GM23338 (cell line): ENCODE results near the gene KCNH4.

Source experiments
- CTCF ChIP-seq, 2 experiments: fragments of 200-600 bp in 1 of 2; sonication (generic) in 1 of 2; conservative IDR thresholded peaks; 2 replicates each; pipeline versions ENCODE4 v1.5.1 to v1.6.1; 2016 to 2017; ENCODE audit warnings: antibody characterized with exemption in 2 of 2, low read depth in 2 of 2, mild to moderate bottlenecking in 2 of 2, moderate library complexity in 1 of 2
- EZH2phosphoT487 ChIP-seq: fragments of 200-600 bp; sonication (generic); IDR thresholded peaks from one replicate; pipeline ENCODE4 v1.8.1; 2018; ENCODE audit warnings: antibody characterized with exemption; ENCODE audit not compliant: unreplicated experiment
- POLR2AphosphoS5 ChIP-seq: IDR thresholded peaks from 2 replicates; pipeline ENCODE4 v1.6.1; 2016; ENCODE audit warnings: antibody characterized with exemption, low read depth

DNA sequence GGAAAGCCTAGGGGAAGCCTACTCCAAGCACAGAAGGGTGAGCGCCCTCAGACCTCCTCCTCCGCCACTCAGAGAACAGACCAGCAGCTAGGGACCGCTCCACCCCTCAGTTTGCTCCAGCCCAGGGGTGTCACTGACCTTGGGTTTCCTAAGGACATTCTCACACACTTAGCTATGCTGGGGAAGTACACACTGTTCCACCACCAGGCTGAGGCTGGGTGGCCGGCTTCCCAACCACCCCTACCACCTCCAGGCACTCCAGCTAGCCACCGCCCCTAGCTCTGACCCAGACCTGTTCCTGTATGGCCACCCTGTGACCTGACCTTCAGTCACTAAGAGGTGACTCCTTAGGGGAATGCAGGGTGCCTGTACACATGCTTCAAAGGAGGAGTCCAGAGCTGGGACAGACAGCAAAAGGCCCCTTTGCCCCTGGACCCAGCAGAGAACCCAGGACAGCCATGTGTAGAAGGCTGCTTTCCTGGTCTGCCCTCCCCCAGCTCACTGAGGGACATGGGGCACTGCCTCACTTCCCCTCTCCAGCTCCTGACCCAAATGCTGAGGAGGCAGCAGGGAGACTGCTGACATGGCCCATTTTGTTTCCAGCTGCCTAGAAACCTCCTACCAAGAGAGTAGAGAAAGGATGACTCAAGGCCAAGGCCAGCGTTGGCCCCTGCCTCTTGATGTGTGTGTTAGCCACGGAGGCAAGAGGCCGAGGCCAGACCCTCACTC is 51.7 kb downstream of the KCNH4 start:
- no peak for TF ChIP-seq POLR2AphosphoS5
- TF ChIP-seq CTCF (conservative IDR thresholded peaks at IDR 0.05; ENCODE audit: low read depth in 2 of 2) = no peak
- TF ChIP-seq EZH2phosphoT487 = no peak
